ENCODE measurements around the gene XCR1.

DNA sequence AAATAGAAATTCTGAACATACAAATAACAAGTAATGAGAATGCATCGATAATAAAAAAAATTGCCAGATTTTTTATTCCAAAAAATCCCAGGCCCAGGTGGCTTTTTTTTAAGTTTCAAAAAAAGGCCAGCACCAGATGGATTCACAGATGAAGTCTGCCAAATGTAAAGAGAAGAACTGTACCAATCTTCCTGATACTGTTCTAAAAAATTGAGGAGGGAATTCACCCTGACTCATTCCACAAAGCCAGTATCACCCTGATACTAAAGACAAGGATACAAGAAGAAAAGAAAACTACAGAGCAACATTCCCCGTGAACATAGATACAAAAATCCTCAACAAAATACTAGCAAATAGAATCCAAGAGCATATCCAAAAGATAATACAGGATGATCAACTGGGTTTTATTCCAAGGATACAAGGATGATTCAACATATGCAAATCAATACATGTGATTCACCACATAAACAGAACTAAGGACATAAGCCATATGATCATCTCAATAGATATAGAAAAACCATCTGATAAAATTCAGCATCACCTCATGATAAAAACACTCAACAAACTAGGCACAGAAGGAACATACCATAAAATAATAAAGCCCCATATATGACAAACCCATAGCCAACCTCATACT, 44.1 kb upstream of the XCR1 start:
- no peak for TF ChIP-seq CTCF (tag by site-specific recombination; IDR thresholded peaks at IDR 0.05)
- TF ChIP-seq, protein P1, sequence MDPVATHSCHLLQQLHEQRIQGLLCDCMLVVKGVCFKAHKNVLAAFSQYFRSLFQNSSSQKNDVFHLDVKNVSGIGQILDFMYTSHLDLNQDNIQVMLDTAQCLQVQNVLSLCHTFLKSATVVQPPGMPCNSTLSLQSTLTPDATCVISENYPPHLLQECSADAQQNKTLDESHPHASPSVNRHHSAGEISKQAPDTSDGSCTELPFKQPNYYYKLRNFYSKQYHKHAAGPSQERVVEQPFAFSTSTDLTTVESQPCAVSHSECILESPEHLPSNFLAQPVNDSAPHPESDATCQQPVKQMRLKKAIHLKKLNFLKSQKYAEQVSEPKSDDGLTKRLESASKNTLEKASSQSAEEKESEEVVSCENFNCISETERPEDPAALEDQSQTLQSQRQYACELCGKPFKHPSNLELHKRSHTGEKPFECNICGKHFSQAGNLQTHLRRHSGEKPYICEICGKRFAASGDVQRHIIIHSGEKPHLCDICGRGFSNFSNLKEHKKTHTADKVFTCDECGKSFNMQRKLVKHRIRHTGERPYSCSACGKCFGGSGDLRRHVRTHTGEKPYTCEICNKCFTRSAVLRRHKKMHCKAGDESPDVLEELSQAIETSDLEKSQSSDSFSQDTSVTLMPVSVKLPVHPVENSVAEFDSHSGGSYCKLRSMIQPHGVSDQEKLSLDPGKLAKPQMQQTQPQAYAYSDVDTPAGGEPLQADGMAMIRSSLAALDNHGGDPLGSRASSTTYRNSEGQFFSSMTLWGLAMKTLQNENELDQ (tag by site-specific recombination; IDR thresholded peaks at IDR 0.05; ENCODE audit: low read depth), result no peak
- TF ChIP-seq MZF1 (tag by site-specific recombination; IDR thresholded peaks at IDR 0.05; ENCODE audit: borderline replicate concordance), result no peak
- TF ChIP-seq REST (tag by site-specific recombination; IDR thresholded peaks at IDR 0.05), result no peak
- no peak for TF ChIP-seq ZNF174 (tag by site-specific recombination; IDR thresholded peaks at IDR 0.05)
- TF ChIP-seq YY1 (tag by site-specific recombination; IDR thresholded peaks at IDR 0.05), result no peak
- TF ChIP-seq, protein P2, sequence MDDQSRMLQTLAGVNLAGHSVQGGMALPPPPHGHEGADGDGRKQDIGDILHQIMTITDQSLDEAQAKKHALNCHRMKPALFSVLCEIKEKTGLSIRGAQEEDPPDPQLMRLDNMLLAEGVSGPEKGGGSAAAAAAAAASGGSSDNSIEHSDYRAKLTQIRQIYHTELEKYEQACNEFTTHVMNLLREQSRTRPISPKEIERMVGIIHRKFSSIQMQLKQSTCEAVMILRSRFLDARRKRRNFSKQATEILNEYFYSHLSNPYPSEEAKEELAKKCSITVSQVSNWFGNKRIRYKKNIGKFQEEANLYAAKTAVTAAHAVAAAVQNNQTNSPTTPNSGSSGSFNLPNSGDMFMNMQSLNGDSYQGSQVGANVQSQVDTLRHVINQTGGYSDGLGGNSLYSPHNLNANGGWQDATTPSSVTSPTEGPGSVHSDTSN (CRISPR knock-in tag; IDR thresholded peaks at IDR 0.05), result no peak
- TF ChIP-seq ZNF274 (IDR thresholded peaks at IDR 0.05; ENCODE audit: low read length), result no peak
- TF ChIP-seq ZNF274 (tag by site-specific recombination; IDR thresholded peaks at IDR 0.05; ENCODE audit: borderline replicate concordance), result no peak
- TF ChIP-seq ZBTB21 (tag by site-specific recombination; IDR thresholded peaks at IDR 0.05), result no peak
- TF ChIP-seq, protein P3, sequence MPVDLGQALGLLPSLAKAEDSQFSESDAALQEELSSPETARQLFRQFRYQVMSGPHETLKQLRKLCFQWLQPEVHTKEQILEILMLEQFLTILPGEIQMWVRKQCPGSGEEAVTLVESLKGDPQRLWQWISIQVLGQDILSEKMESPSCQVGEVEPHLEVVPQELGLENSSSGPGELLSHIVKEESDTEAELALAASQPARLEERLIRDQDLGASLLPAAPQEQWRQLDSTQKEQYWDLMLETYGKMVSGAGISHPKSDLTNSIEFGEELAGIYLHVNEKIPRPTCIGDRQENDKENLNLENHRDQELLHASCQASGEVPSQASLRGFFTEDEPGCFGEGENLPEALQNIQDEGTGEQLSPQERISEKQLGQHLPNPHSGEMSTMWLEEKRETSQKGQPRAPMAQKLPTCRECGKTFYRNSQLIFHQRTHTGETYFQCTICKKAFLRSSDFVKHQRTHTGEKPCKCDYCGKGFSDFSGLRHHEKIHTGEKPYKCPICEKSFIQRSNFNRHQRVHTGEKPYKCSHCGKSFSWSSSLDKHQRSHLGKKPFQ (tag by site-specific recombination; IDR thresholded peaks at IDR 0.05), result no peak
- TF ChIP-seq ZBTB48 (tag by site-specific recombination; IDR thresholded peaks at IDR 0.05), result no peak
- no peak for TF ChIP-seq REPIN1 (tag by site-specific recombination; IDR thresholded peaks at IDR 0.05; ENCODE audit: low read depth)

All from HEK293 (cell line).